ENCODE measurements around the gene PLOD2. TPM values are rescaled to one million over a fixed set of nuclear protein-coding genes. Genes with fewer than 3 reads are reported as not detected.
A peak's percentile ranks its signal among the peaks of the same experiment; 100 is the strongest.

The PLOD2 gene
- 100 to 1,000 TPM in 1 of 4 donors, 10 to 100 TPM in 3; 17.8 to 118 (median 21.5) TPM for polyA plus RNA-seq
- long read RNA-seq, donor 1, result 0 reads
- long read RNA-seq, donor 2, transcript PLOD2-202 (19 exons, 3,665 nt), result major isoform, 7 of 7 reads
- long read RNA-seq, donor 2, partial matches to known transcripts, result 0 of 7 reads
- long read RNA-seq, donor 2, other reads (novel, unspliced or antisense), result 0 of 7 reads
- long read RNA-seq, donor 3, partial matches to known transcripts, result 5 of 14 reads
- long read RNA-seq, donor 3, other reads (novel, unspliced or antisense), result 0 of 14 reads
- long read RNA-seq, donor 4, partial matches to known transcripts, result 0 of 1 reads
- long read RNA-seq, donor 4, other reads (novel, unspliced or antisense), result 0 of 1 reads
- long read RNA-seq, donor 5, partial matches to known transcripts, result 0 of 2 reads
- long read RNA-seq, donor 5, other reads (novel, unspliced or antisense), result 0 of 2 reads
- long read RNA-seq, donor 6, transcript PLOD2-201 (20 exons, 3,732 nt), result minor isoform, 6 of 22 reads
- long read RNA-seq, donor 6, transcript PLOD2-202 (19 exons, 3,665 nt), result major isoform, 15 of 22 reads
- long read RNA-seq, donor 6, partial matches to known transcripts, result 0 of 22 reads
- long read RNA-seq, donor 6, other reads (novel, unspliced or antisense), result 0 of 22 reads
- long read RNA-seq, donor 7, result 0 reads
- long read RNA-seq, donor 8, partial matches to known transcripts, result 0 of 1 reads
- long read RNA-seq, donor 8, other reads (novel, unspliced or antisense), result 0 of 1 reads
- long read RNA-seq, donor 9, partial matches to known transcripts, result 7 of 11 reads
- long read RNA-seq, donor 9, other reads (novel, unspliced or antisense), result 0 of 11 reads
- long read RNA-seq, donor 10, transcript PLOD2-201 (20 exons, 3,732 nt), result minor isoform, 6 of 22 reads
- long read RNA-seq, donor 10, transcript PLOD2-202 (19 exons, 3,665 nt), result major isoform, 14 of 22 reads
- long read RNA-seq, donor 10, partial matches to known transcripts, result 0 of 22 reads
- long read RNA-seq, donor 10, other reads (novel, unspliced or antisense), result 0 of 22 reads

GRCh38 chr3:146160964-146161662 is at the start of gene PLOD2:
Gene PLOD2 (minus strand): TSS chr3:146161184. CDS start chr3:146160989, 195 bp downstream.
- peak within 1 kb of the TSS; percentile 76 to 88 (median 86) for H3K4me3 ChIP-seq (ENCODE audit: low read depth in 1 of 3, low read length in 3 of 3)
- FAIRE-seq (no peak), DNase-seq (peak; percentile 81 to 93)
- peaks cover 0 to 45% (median under 1%) of the 10 kb centered on the region in 3 donors for H3K4me1 ChIP-seq (ENCODE audit: control insufficient read depth in 3 of 3, insufficient read depth in 2 of 3, low read depth in 1 of 3, low read length in 2 of 3)
- no peaks in the 10 kb centered on the region for H3K9me3 ChIP-seq (ENCODE audit: control insufficient read depth in 2 of 2, insufficient read depth in 1 of 2, low read depth in 1 of 2, low read length in 1 of 2)
- H3K27ac ChIP-seq (ENCODE audit: low read depth in 1 of 3, low read length in 2 of 3), result peak within 1 kb of the TSS; percentile 94 to 97 (median 96)
- H3K27me3 ChIP-seq (ENCODE audit: control insufficient read depth in 3 of 3, insufficient read depth in 3 of 3, low read length in 3 of 3), result no peaks in the 10 kb centered on the region
- H3K36me3 ChIP-seq (ENCODE audit: control insufficient read depth in 3 of 3, insufficient read depth in 2 of 3, low read depth in 1 of 3, low read length in 3 of 3), result no peaks in the 10 kb centered on the region
- 1 to 2% (median 1%) methylated on average over 52 to 74 of the region's 74 CpGs for WGBS, 3 donors

- no peak for FAIRE-seq
- H3K4me1 ChIP-seq (ENCODE audit: control insufficient read depth in 3 of 3, insufficient read depth in 2 of 3, low read depth in 1 of 3, low read length in 2 of 3), result no peaks in the 10 kb centered on the region
Observed at GRCh38 chr3:146209371-146209770, 48.4 kb upstream of the PLOD2 start.

GRCh38 chr3:146203776-146204175 is 42.8 kb upstream of the PLOD2 start:
- peaks cover 0 to 5% (median 0%) of the 10 kb centered on the region in 3 donors for H3K36me3 ChIP-seq (ENCODE audit: control insufficient read depth in 3 of 3, insufficient read depth in 2 of 3, low read depth in 1 of 3, low read length in 3 of 3)
- no peak overlapping the region for H3K27ac ChIP-seq (ENCODE audit: low read depth in 1 of 3, low read length in 2 of 3)
- no peak overlapping the region for H3K4me3 ChIP-seq (ENCODE audit: low read depth in 1 of 3, low read length in 3 of 3)
- no peak for FAIRE-seq
- no peaks in the 10 kb centered on the region for H3K27me3 ChIP-seq (ENCODE audit: control insufficient read depth in 3 of 3, insufficient read depth in 3 of 3, low read length in 3 of 3)
- no peaks in the 10 kb centered on the region for H3K4me1 ChIP-seq (ENCODE audit: control insufficient read depth in 3 of 3, insufficient read depth in 2 of 3, low read depth in 1 of 3, low read length in 2 of 3)
- no peaks in the 10 kb centered on the region for H3K9me3 ChIP-seq (ENCODE audit: control insufficient read depth in 2 of 2, insufficient read depth in 1 of 2, low read depth in 1 of 2, low read length in 1 of 2)
- DNase-seq, result no peak

More at GRCh38 chr3:146209371-146209770, 48.4 kb upstream of the PLOD2 start:
- H3K27me3 ChIP-seq (ENCODE audit: control insufficient read depth in 3 of 3, insufficient read depth in 3 of 3, low read length in 3 of 3), result no peaks in the 10 kb centered on the region
- no peak for DNase-seq
- H3K4me3 ChIP-seq (ENCODE audit: low read depth in 1 of 3, low read length in 3 of 3), result no peak overlapping the region
- no peak overlapping the region for H3K27ac ChIP-seq (ENCODE audit: low read depth in 1 of 3, low read length in 2 of 3)
- no peaks in the 10 kb centered on the region for H3K9me3 ChIP-seq (ENCODE audit: control insufficient read depth in 2 of 2, insufficient read depth in 1 of 2, low read depth in 1 of 2, low read length in 1 of 2)
- H3K36me3 ChIP-seq (ENCODE audit: control insufficient read depth in 3 of 3, insufficient read depth in 2 of 3, low read depth in 1 of 3, low read length in 3 of 3), result peaks cover 0 to 3% (median 0%) of the 10 kb centered on the region in 3 donors

GRCh38 chr3:146200461-146201220 is 39.7 kb upstream of the PLOD2 start:
- Histone ChIP-seq H3K36me3 (ENCODE audit: control insufficient read depth in 3 of 3, insufficient read depth in 2 of 3, low read depth in 1 of 3, low read length in 3 of 3) (peaks cover 0 to 4% (median 0%) of the 10 kb centered on the region in 3 donors), H3K27ac (ENCODE audit: low read depth in 1 of 3, low read length in 2 of 3) (no peak overlapping the region), H3K4me3 (ENCODE audit: low read depth in 1 of 3, low read length in 3 of 3) (no peak overlapping the region), H3K4me1 (ENCODE audit: control insufficient read depth in 3 of 3, insufficient read depth in 2 of 3, low read depth in 1 of 3, low read length in 2 of 3) (no peaks in the 10 kb centered on the region), H3K27me3 (ENCODE audit: control insufficient read depth in 3 of 3, insufficient read depth in 3 of 3, low read length in 3 of 3) (no peaks in the 10 kb centered on the region), H3K9me3 (ENCODE audit: control insufficient read depth in 2 of 2, insufficient read depth in 1 of 2, low read depth in 1 of 2, low read length in 1 of 2) (no peaks in the 10 kb centered on the region)
- WGBS, 3 donors, result 74 to 90% (median 85%) methylated on average over 2 of the region's 2 CpGs
- DNase-seq (no peak), FAIRE-seq (no peak)

GRCh38 chr3:146199762-146200161 is 38.8 kb upstream of the PLOD2 start:
- H3K4me3 ChIP-seq (ENCODE audit: low read depth in 1 of 3, low read length in 3 of 3), result no peak overlapping the region
- FAIRE-seq, result no peak
- peaks cover 0 to 4% (median 0%) of the 10 kb centered on the region in 3 donors for H3K36me3 ChIP-seq (ENCODE audit: control insufficient read depth in 3 of 3, insufficient read depth in 2 of 3, low read depth in 1 of 3, low read length in 3 of 3)
- H3K9me3 ChIP-seq (ENCODE audit: control insufficient read depth in 2 of 2, insufficient read depth in 1 of 2, low read depth in 1 of 2, low read length in 1 of 2), result no peaks in the 10 kb centered on the region
- DNase-seq, result no peak
- no peaks in the 10 kb centered on the region for H3K27me3 ChIP-seq (ENCODE audit: control insufficient read depth in 3 of 3, insufficient read depth in 3 of 3, low read length in 3 of 3)
- 89 to 96% (median 96%) methylated on average over 5 of the region's 5 CpGs for WGBS, 3 donors
- H3K27ac ChIP-seq (ENCODE audit: low read depth in 1 of 3, low read length in 2 of 3), result no peak overlapping the region
- no peaks in the 10 kb centered on the region for H3K4me1 ChIP-seq (ENCODE audit: control insufficient read depth in 3 of 3, insufficient read depth in 2 of 3, low read depth in 1 of 3, low read length in 2 of 3)

- Histone ChIP-seq H3K36me3 (ENCODE audit: control insufficient read depth in 3 of 3, insufficient read depth in 2 of 3, low read depth in 1 of 3, low read length in 3 of 3) (peaks cover 0 to 4% (median 0%) of the 10 kb centered on the region in 3 donors), H3K27me3 (ENCODE audit: control insufficient read depth in 3 of 3, insufficient read depth in 3 of 3, low read length in 3 of 3) (no peaks in the 10 kb centered on the region), H3K4me1 (ENCODE audit: control insufficient read depth in 3 of 3, insufficient read depth in 2 of 3, low read depth in 1 of 3, low read length in 2 of 3) (no peaks in the 10 kb centered on the region), H3K4me3 (ENCODE audit: low read depth in 1 of 3, low read length in 3 of 3) (no peak overlapping the region), H3K9me3 (ENCODE audit: control insufficient read depth in 2 of 2, insufficient read depth in 1 of 2, low read depth in 1 of 2, low read length in 1 of 2) (no peaks in the 10 kb centered on the region), H3K27ac (ENCODE audit: low read depth in 1 of 3, low read length in 2 of 3) (no peak overlapping the region)
- DNase-seq (no peak), FAIRE-seq (no peak)
- 90 to 94% (median 90%) methylated on average over 2 of the region's 2 CpGs for WGBS, 3 donors
Observed at GRCh38 chr3:146196789-146197188, 35.8 kb upstream of the PLOD2 start.

GRCh38 chr3:146195605-146196004 is 34.6 kb upstream of the PLOD2 start:
- H3K4me1 ChIP-seq (ENCODE audit: control insufficient read depth in 3 of 3, insufficient read depth in 2 of 3, low read depth in 1 of 3, low read length in 2 of 3), result no peaks in the 10 kb centered on the region
- no peak for DNase-seq
- 46 to 49% (median 48%) methylated on average over 4 of the region's 4 CpGs for WGBS, 3 donors
- peaks cover 0 to 4% (median 0%) of the 10 kb centered on the region in 3 donors for H3K36me3 ChIP-seq (ENCODE audit: control insufficient read depth in 3 of 3, insufficient read depth in 2 of 3, low read depth in 1 of 3, low read length in 3 of 3)
- H3K27ac ChIP-seq (ENCODE audit: low read depth in 1 of 3, low read length in 2 of 3), result no peak overlapping the region
- H3K27me3 ChIP-seq (ENCODE audit: control insufficient read depth in 3 of 3, insufficient read depth in 3 of 3, low read length in 3 of 3), result no peaks in the 10 kb centered on the region
- H3K4me3 ChIP-seq (ENCODE audit: low read depth in 1 of 3, low read length in 3 of 3), result no peak overlapping the region
- no peak for FAIRE-seq
- no peaks in the 10 kb centered on the region for H3K9me3 ChIP-seq (ENCODE audit: control insufficient read depth in 2 of 2, insufficient read depth in 1 of 2, low read depth in 1 of 2, low read length in 1 of 2)
